Suprapubic skin (tissue), 4 donors: ENCODE measurements around the gene AP2B1.

Source experiments
- EP300 ChIP-seq: sonication (generic); formaldehyde crosslinking; IDR thresholded peaks from one replicate; pipeline ENCODE4 v1.6.1; 2017; ENCODE audit warnings: antibody characterized with exemption
- POLR2A ChIP-seq, 2 donors: fragments of 450-650 bp; IDR thresholded peaks; one replicate each; pipeline ENCODE4 v1.6.1; 2017; ENCODE audit warnings: antibody characterized with exemption in 2 of 2, mild to moderate bottlenecking in 2 of 2, moderate library complexity in 2 of 2
- POLR2AphosphoS5 ChIP-seq, 3 donors: sonication (generic); formaldehyde crosslinking; IDR thresholded peaks; one replicate each; pipeline ENCODE4 v1.6.1; 2017; ENCODE audit warnings: antibody characterized with exemption in 3 of 3
- TF ChIP-seq, protein P1 (sequence below), 2 donors: fragments of 200-600 bp in 1 of 2; fragments of 450-650 bp in 1 of 2; sonication (generic) in 1 of 2; IDR thresholded peaks; one replicate each; pipeline ENCODE4 v1.5.1; 2016 to 2019; ENCODE audit warnings: antibody characterized with exemption in 2 of 2, mild to moderate bottlenecking in 1 of 2, moderate library complexity in 1 of 2

- TF ChIP-seq, protein P1, sequence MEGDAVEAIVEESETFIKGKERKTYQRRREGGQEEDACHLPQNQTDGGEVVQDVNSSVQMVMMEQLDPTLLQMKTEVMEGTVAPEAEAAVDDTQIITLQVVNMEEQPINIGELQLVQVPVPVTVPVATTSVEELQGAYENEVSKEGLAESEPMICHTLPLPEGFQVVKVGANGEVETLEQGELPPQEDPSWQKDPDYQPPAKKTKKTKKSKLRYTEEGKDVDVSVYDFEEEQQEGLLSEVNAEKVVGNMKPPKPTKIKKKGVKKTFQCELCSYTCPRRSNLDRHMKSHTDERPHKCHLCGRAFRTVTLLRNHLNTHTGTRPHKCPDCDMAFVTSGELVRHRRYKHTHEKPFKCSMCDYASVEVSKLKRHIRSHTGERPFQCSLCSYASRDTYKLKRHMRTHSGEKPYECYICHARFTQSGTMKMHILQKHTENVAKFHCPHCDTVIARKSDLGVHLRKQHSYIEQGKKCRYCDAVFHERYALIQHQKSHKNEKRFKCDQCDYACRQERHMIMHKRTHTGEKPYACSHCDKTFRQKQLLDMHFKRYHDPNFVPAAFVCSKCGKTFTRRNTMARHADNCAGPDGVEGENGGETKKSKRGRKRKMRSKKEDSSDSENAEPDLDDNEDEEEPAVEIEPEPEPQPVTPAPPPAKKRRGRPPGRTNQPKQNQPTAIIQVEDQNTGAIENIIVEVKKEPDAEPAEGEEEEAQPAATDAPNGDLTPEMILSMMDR (IDR thresholded peaks at IDR 0.05): no peak
- no peak for TF ChIP-seq EP300
- TF ChIP-seq POLR2A (IDR thresholded peaks at IDR 0.05): no peak
- TF ChIP-seq POLR2AphosphoS5 (IDR thresholded peaks at IDR 0.05): no peak
Observed at GRCh38 chr17:35740216-35740615, 153.1 kb downstream of the AP2B1 start.
